SJCRH30 (cell line): ENCODE results near the gene SLC39A8. TPM values are rescaled to one million over a fixed set of nuclear protein-coding genes. Genes with fewer than 3 reads are reported as not detected.
A peak's percentile ranks its signal among the peaks of the same experiment; 100 is the strongest.

ENCODE experiments used
- DNase-seq, 2 experiments: peaks; one replicate each; pipeline ENCODE4 v3.0.0-alpha.2; 2015 to 2020
- H3K27ac ChIP-seq: fragments of 250-450 bp; sonication (Bioruptor Pico); 2 replicates; pipeline ENCODE4 v1.5.1; 2020; ENCODE audit warnings: mild to moderate bottlenecking, moderate library complexity
- H3K27me3 ChIP-seq: fragments of 250-450 bp; sonication (Bioruptor Pico); 2 replicates; pipeline ENCODE4 v1.5.1; 2020; ENCODE audit warnings: mild to moderate bottlenecking, moderate library complexity
- H3K36me3 ChIP-seq: fragments of 250-450 bp; sonication (Bioruptor Pico); 2 replicates; pipeline ENCODE4 v1.5.1; 2020; ENCODE audit warnings: mild to moderate bottlenecking, moderate library complexity
- H3K4me1 ChIP-seq: fragments of 250-450 bp; sonication (Bioruptor Pico); 2 replicates; pipeline ENCODE4 v1.5.1; 2020; ENCODE audit warnings: mild to moderate bottlenecking, moderate library complexity
- H3K4me3 ChIP-seq: fragments of 250-450 bp; sonication (Bioruptor Pico); 2 replicates; pipeline ENCODE4 v1.5.1; 2020; ENCODE audit warnings: mild to moderate bottlenecking, moderate library complexity
- H3K9me3 ChIP-seq: fragments of 250-450 bp; sonication (Bioruptor Pico); replicated peaks from 2 replicates; pipeline ENCODE4 v1.5.1; 2020; ENCODE audit warnings: mild to moderate bottlenecking, moderate library complexity
- total RNA-seq: library from RNA; depleted of rRNA; stranded (reverse); fragments of >200 nt; shearing (Covaris generic); gene quantifications from 2 replicates; pipeline ENCODE4 v1.2.3, GENCODE V29; 2014

SLC39A8 gene
- total RNA-seq, 1 experiment from 2014 or later, result not detected

- Histone ChIP-seq H3K36me3 (no peaks in the 10 kb centered on the region), H3K27ac (no peak overlapping the region), H3K4me1 (no peaks in the 10 kb centered on the region), H3K9me3 (no peaks in the 10 kb centered on the region), H3K4me3 (no peak overlapping the region), H3K27me3 (no peaks in the 10 kb centered on the region)
- DNase-seq, result no peak
Measured at GRCh38 chr4:102350634-102351033, 5.4 kb upstream of the SLC39A8 start.

- Histone ChIP-seq H3K4me3 (no peak overlapping the region), H3K36me3 (no peaks in the 10 kb centered on the region), H3K27ac (no peak overlapping the region), H3K4me1 (no peaks in the 10 kb centered on the region), H3K27me3 (no peaks in the 10 kb centered on the region), H3K9me3 (no peaks in the 10 kb centered on the region)
- no peak for DNase-seq
Measured at GRCh38 chr4:102348701-102349100, 3.4 kb upstream of the SLC39A8 start.

- DNase-seq, result no peak
Measured at GRCh38 chr4:102345795-102346100, 466 bp upstream of the SLC39A8 start.

GRCh38 chr4:102344520-102344953 lies 745 bp downstream of the SLC39A8 start:
- H3K27ac ChIP-seq, result no peak overlapping the region
- H3K9me3 ChIP-seq, result no peaks in the 10 kb centered on the region

More at GRCh38 chr4:102345795-102346100, 466 bp upstream of the SLC39A8 start:
- no peaks in the 10 kb centered on the region for H3K36me3 ChIP-seq
- no peak overlapping the region for H3K27ac ChIP-seq
- no peaks in the 10 kb centered on the region for H3K27me3 ChIP-seq
- peaks cover 11% of the 10 kb centered on the region for H3K4me1 ChIP-seq
- H3K4me3 ChIP-seq, result no peak overlapping the region
- no peaks in the 10 kb centered on the region for H3K9me3 ChIP-seq

GRCh38 chr4:102343964-102344519 lies 1.2 kb downstream of the SLC39A8 start:
- Histone ChIP-seq H3K36me3 (no peaks in the 10 kb centered on the region), H3K4me3 (no peak overlapping the region), H3K9me3 (no peaks in the 10 kb centered on the region), H3K27me3 (no peaks in the 10 kb centered on the region), H3K4me1 (peaks cover 15% of the 10 kb centered on the region), H3K27ac (no peak overlapping the region)
- no peak for DNase-seq

More at GRCh38 chr4:102344520-102344953, 745 bp downstream of the SLC39A8 start:
- H3K36me3 ChIP-seq, result no peaks in the 10 kb centered on the region
- no peak for DNase-seq
- no peak overlapping the region for H3K4me3 ChIP-seq
- peaks cover 15% of the 10 kb centered on the region for H3K4me1 ChIP-seq
- no peaks in the 10 kb centered on the region for H3K27me3 ChIP-seq

- Histone ChIP-seq H3K4me1 (peaks cover 15% of the 10 kb centered on the region), H3K4me3 (no peak overlapping the region), H3K27ac (no peak overlapping the region), H3K27me3 (no peaks in the 10 kb centered on the region), H3K36me3 (no peaks in the 10 kb centered on the region), H3K9me3 (no peaks in the 10 kb centered on the region)
- DNase-seq, result no peak
Measured at GRCh38 chr4:102342404-102343074, 2.7 kb downstream of the SLC39A8 start.

GRCh38 chr4:102341201-102341600 lies 4.1 kb downstream of the SLC39A8 start:
- Histone ChIP-seq H3K4me3 (no peak overlapping the region), H3K27me3 (no peaks in the 10 kb centered on the region), H3K36me3 (no peaks in the 10 kb centered on the region), H3K9me3 (no peaks in the 10 kb centered on the region), H3K27ac (peak overlapping the region; percentile 38), H3K4me1 (peaks cover 15% of the 10 kb centered on the region)
- DNase-seq, result peak in 1 of 2 experiments; percentile 36

- Histone ChIP-seq H3K27ac (no peak overlapping the region), H3K9me3 (no peaks in the 10 kb centered on the region), H3K4me1 (peaks cover 15% of the 10 kb centered on the region), H3K4me3 (no peak overlapping the region), H3K27me3 (no peaks in the 10 kb centered on the region), H3K36me3 (no peaks in the 10 kb centered on the region)
- DNase-seq, result no peak
Measured at GRCh38 chr4:102339018-102339417, 6.3 kb downstream of the SLC39A8 start.

GRCh38 chr4:102338405-102338804 lies 6.9 kb downstream of the SLC39A8 start:
- peaks cover 15% of the 10 kb centered on the region for H3K4me1 ChIP-seq
- H3K36me3 ChIP-seq, result no peaks in the 10 kb centered on the region
- H3K4me3 ChIP-seq, result no peak overlapping the region
- H3K27me3 ChIP-seq, result no peaks in the 10 kb centered on the region
- no peaks in the 10 kb centered on the region for H3K9me3 ChIP-seq
- no peak for DNase-seq
- no peak overlapping the region for H3K27ac ChIP-seq

GRCh38 chr4:102335616-102336015 lies 9.7 kb downstream of the SLC39A8 start:
- peaks cover 3% of the 10 kb centered on the region for H3K4me1 ChIP-seq
- H3K36me3 ChIP-seq, result no peaks in the 10 kb centered on the region
- DNase-seq, result no peak
- no peaks in the 10 kb centered on the region for H3K9me3 ChIP-seq
- H3K27me3 ChIP-seq, result no peaks in the 10 kb centered on the region
- no peak overlapping the region for H3K27ac ChIP-seq
- H3K4me3 ChIP-seq, result no peak overlapping the region

- no peak overlapping the region for H3K4me3 ChIP-seq
- no peaks in the 10 kb centered on the region for H3K36me3 ChIP-seq
- no peaks in the 10 kb centered on the region for H3K4me1 ChIP-seq
- H3K27ac ChIP-seq, result no peak overlapping the region
- no peaks in the 10 kb centered on the region for H3K27me3 ChIP-seq
- no peak for DNase-seq
- no peaks in the 10 kb centered on the region for H3K9me3 ChIP-seq
Measured at GRCh38 chr4:102334624-102335023, 10.7 kb downstream of the SLC39A8 start.

- Histone ChIP-seq H3K27ac (no peak overlapping the region), H3K4me1 (no peaks in the 10 kb centered on the region), H3K9me3 (no peaks in the 10 kb centered on the region), H3K4me3 (no peak overlapping the region), H3K27me3 (no peaks in the 10 kb centered on the region), H3K36me3 (no peaks in the 10 kb centered on the region)
- no peak for DNase-seq
Measured at GRCh38 chr4:102333787-102334186, 11.5 kb downstream of the SLC39A8 start.

- DNase-seq, result no peak
- H3K9me3 ChIP-seq, result no peaks in the 10 kb centered on the region
- H3K27ac ChIP-seq, result no peak overlapping the region
- H3K4me1 ChIP-seq, result no peaks in the 10 kb centered on the region
- no peaks in the 10 kb centered on the region for H3K27me3 ChIP-seq
- H3K4me3 ChIP-seq, result no peak overlapping the region
- H3K36me3 ChIP-seq, result no peaks in the 10 kb centered on the region
Measured at GRCh38 chr4:102328045-102328444, 17.2 kb downstream of the SLC39A8 start.

GRCh38 chr4:102326951-102327350 lies 18.3 kb downstream of the SLC39A8 start:
- H3K27ac ChIP-seq, result no peak overlapping the region
- no peaks in the 10 kb centered on the region for H3K36me3 ChIP-seq
- no peaks in the 10 kb centered on the region for H3K27me3 ChIP-seq
- H3K4me1 ChIP-seq, result no peaks in the 10 kb centered on the region
- no peaks in the 10 kb centered on the region for H3K9me3 ChIP-seq
- DNase-seq, result no peak
- no peak overlapping the region for H3K4me3 ChIP-seq

- Histone ChIP-seq H3K4me3 (no peak overlapping the region), H3K9me3 (no peaks in the 10 kb centered on the region), H3K27me3 (no peaks in the 10 kb centered on the region), H3K27ac (no peak overlapping the region), H3K4me1 (no peaks in the 10 kb centered on the region), H3K36me3 (no peaks in the 10 kb centered on the region)
- no peak for DNase-seq
Measured at GRCh38 chr4:102324730-102325129, 20.6 kb downstream of the SLC39A8 start.

- H3K4me3 ChIP-seq, result no peak overlapping the region
- DNase-seq, result no peak
Measured at GRCh38 chr4:102322736-102323135, 22.5 kb downstream of the SLC39A8 start.

More at GRCh38 chr4:102322736-102323135, 22.5 kb downstream of the SLC39A8 start:
- Histone ChIP-seq H3K27ac (no peak overlapping the region), H3K9me3 (no peaks in the 10 kb centered on the region), H3K27me3 (no peaks in the 10 kb centered on the region), H3K4me1 (peaks cover 10% of the 10 kb centered on the region), H3K36me3 (no peaks in the 10 kb centered on the region)
